GM21529 (cell line): ENCODE measurements around the gene SSBP3.
"Not testable (repeated sequence)": the region's sequence is repeated elsewhere in the genome, so short reads cannot be mapped to it uniquely, and the experiment has no call there.

Source experiments
- ATAC-seq: cut with Tn5 transposase; IDR thresholded peaks from one replicate; pipeline ENCODE4 v1.9.1; 2021; ENCODE audit not compliant: unreplicated experiment

Gene SSBP3

DNA sequence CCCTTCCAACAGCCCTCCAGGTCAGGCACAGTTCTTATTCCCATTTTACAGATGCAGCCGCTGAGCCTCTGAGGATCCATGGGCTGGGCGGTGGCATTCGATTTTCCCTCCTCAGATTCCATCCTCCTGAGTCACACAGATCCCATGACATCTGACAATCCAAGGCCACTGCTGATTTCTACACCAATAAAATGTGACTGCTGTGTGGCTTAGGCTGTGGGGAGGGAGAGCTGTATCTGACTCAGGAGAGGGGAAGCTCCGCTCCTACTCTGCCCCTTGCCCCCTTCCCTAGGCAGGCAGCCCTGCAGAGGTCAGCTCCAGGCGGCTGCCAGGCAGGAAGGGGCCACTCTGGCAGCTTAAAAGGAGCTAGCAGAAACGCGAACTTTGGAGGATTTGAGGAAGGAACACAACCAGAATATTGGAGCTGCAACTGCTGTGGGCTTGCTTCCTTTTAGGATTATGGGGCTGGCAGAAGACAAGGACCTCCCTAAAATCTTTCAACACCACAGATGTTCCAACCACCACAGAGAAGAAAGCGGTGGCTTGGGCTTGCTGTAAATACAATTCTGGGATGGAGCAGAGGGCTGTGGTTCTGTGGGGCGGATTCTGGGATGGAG, 156.3 kb downstream of the SSBP3 start:
- no peak for ATAC-seq

GRCh38 chr1:54248966-54249365, 157.2 kb downstream of the SSBP3 start:
- ATAC-seq: no peak

- no peak for ATAC-seq
Observed at GRCh38 chr1:54247863-54248515, 158.2 kb downstream of the SSBP3 start.

DNA sequence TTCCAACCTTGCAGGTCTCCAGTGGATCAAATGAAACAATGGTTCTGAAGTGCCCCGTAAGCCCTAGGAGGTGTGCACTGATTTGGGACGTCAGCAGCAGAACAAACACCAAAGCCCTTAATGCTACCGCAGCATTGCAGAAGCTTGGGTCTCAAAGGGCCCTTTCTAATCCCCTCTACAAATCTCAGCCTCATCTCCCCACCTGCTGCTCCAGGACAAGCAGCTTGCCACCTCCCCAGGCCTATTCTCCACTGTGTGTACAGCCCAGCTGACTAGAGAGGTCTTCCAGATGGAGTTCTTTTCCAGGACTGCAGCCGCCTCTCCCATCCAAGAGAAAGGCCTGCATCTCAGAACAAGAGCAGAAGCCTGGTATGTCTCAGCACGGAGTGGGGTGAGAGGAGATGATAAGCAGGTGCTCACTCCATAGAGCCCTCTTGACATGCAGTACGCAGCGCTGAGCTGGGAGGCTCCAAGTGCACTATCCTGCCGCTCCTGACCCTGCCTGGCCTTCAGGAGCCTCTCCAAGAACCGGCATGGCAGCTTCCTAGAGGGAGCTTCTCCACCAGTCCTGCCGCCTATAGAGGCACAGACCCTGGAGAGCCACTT, 160.0 kb downstream of the SSBP3 start:
- ATAC-seq: no peak

DNA sequence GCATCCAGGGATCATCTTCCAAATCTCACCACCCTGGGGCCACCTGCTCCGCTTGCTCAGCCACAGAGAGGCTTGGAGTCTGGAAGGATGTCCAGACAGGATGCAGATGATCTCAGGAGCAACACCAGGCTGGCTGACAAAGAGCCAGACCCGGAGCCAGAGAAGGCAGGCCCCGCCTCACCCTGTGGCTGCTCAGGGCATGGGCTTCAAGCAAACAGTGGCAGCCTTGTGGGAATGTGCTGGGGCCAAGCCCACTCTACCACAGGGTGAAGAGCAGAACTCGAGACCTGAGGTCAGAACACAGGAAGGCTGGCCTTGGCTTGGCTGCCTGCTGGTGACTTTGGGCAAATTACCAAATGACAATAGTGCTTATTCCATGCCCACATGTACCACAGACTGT, 160.7 kb downstream of the SSBP3 start:
- no peak for ATAC-seq

GRCh38 chr1:54244655-54245054, 161.5 kb downstream of the SSBP3 start:
- ATAC-seq: no peak

DNA sequence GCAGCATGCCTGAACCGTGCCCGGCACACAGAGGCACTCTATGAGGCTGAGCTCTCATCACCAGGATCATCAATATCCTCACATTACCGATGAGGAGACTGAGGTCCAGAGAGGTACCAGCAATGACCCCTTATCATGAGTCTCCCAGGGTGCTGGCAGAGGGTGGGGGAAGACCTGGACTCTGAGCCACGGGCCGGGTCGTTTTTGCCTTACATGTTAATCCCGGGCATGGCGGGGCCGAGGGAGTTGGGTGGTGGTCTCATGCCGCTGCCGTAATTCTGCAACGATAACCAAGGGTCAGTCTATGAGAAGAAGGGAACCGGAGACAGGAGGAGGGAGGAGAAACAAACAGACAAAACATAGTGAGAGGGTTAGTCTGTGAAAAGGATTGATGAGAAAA, 163.2 kb downstream of the SSBP3 start:
- ATAC-seq: no peak

- ATAC-seq: no peak
Observed at GRCh38 chr1:54241364-54241763, 164.8 kb downstream of the SSBP3 start.

DNA sequence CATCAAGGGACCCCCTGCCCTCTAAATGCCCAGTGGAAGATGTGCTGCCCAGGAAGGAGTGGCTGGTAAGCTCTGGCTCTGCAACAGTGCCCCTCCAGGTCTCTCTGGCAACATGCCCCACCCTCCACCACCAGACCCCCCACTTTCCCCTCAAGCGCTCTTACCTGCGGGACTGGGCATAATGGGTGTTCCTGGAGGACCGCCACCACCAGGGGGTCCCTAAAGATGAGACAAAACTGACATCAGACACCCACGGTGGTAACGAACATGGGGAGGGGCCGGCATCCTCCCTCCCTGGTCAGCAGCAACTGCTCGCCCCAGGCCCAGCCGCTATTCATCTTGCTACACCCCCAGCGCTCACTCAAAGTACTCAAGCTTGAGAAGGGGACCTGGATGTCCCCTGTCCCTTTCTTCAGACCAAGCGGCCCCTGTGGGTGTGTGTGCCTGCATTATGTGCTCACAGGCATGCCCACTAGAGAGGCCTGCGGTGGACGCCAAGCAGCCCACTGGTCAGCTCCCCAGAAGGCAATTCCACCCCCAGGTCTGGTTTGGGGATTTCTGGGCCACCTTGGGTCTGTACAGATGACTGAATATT, 165.4 kb downstream of the SSBP3 start:
- no peak for ATAC-seq

DNA sequence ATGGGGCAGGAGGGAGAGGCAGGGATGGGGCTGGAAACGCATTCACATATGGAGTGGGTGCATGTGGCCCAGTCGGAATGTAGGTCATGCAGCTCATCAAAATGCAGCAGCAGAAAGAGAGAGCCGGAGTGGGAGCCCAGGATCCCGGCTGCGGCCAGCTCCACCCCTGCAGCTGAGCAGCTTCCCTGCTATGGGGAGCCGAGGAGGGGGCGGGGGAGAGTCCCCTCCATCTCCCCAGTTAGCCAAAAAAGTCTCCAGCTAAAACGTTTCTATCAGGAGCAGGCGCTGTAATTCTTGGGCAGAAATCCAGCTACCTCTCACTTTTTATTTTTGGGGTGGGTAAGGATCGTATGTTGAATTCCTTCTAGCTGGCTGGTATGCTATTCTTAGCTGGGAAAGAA, 166.6 kb downstream of the SSBP3 start:
- ATAC-seq: no peak

DNA sequence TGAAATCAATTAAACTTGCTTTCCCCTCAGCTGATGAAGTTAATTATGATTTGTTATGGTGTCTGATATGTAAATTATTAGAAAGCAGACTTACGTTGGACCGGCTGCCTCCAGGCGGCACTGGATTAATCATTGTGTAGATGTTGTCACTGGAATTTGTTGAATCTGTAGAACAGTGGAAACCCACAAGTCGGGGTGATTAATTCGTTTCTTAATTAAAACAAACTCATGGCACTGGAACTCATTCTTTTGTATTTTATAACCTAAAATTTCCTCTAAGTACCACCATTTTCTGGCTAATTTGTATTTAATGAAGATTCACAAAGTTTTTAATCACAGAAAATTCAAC, 167.2 kb downstream of the SSBP3 start:
- no peak for ATAC-seq

GRCh38 chr1:54238353-54239034, 167.7 kb downstream of the SSBP3 start:
- no peak for ATAC-seq

- no peak for ATAC-seq
Observed at GRCh38 chr1:54237586-54237985, 168.6 kb downstream of the SSBP3 start.

- no peak for ATAC-seq
Observed at GRCh38 chr1:54234284-54234683, 171.9 kb downstream of the SSBP3 start.

- ATAC-seq: not testable (repeated sequence)
Observed at GRCh38 chr1:54233196-54233595, 173.0 kb downstream of the SSBP3 start.

DNA sequence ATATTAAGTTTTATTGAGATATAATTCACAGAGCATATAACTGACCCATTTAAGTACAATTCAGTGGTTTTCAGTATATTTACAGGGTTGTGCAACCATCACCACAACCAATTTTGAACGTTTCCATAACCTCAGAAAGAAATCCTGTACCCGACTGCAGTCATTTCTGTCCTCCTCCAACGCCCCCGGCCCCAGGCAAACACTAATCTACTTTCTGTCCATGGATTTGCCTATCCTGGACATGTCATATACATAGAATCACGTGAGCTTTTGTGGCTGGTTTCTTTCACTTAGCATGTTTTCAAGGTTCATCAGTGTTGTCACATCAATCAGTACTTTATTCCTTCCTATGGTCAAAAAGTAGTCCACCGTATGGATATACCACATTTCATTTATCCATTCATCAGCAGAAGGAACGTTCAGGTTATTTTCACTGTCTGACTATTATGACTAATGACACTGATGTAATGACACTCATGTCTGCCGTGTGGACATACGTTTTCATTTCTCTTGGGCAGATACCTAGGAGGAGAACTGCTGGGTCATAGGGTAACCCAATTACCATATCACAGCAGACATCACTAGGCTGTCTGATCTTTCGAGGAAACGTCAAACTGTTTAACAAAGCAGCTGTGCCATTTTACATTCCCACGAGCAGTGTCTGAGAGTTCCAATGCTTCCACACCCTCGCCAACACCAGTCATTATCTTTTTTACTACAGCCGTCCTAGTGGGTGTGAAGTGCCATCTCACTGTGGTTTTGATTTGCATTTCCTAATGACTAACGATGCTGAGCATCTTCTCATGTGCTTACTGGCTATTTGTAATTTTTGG, 175.5 kb downstream of the SSBP3 start:
- no peak for ATAC-seq

DNA sequence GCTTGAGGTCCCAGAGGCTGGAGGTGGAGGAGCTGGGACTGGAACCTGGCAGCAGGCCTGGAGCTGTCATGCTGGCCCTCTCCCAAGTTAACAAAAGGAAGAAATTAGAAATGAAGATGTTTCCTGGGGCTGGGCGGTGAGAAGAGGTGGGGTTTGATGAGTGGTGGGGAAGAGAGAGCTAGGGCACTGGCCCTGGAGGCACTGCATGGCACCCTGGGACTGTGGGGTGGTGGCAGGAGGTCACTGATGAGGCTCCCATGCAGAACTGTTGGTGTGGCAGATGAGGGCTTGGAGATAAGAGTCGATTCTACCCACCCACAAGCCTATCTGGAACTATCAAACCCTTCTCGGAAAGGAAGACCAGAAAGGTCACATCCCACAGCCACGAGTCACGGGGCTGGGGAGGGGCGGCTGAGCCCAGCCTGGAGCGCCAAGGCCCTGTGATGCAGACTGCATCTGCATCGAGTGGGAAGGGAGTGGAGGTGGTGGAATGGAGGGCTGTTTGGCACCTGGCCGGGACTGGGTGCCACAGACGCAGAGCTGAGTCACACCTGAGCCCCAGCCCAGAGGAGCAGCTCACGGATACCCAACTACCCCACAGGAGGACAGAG, 176.8 kb downstream of the SSBP3 start:
- no peak for ATAC-seq

GRCh38 chr1:54228638-54229079, 177.5 kb downstream of the SSBP3 start:
- no peak for ATAC-seq

DNA sequence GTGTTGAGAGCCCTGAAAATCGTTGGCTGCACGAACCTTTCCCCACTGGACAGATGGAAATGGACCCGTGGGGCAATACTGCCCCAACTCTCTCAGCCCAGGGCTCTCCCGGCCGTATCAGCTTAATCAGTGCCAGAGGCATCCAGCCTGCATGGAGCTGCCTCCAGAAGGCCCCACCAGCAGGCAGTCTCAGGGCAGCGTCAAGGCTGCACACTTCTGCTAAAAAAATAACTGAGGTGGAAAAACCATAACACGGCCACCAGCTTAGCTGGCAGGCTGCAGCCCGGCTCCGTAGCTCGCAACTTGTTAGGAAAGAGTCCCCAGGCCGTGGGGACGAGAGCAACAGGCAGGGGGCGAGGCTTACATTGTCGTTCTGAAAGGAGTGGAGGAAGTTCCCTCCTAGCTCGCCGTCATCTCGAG, 178.3 kb downstream of the SSBP3 start:
- ATAC-seq: no peak

- no peak for ATAC-seq
Observed at GRCh38 chr1:54227091-54227602, 179.0 kb downstream of the SSBP3 start.
